ENCODE measurements around the gene COL9A2. TPM values are rescaled to one million over a fixed set of nuclear protein-coding genes. Genes with fewer than 3 reads are reported as not detected.

The COL9A2 gene
- total RNA-seq, 1 experiment from 2014 or later = 0.23 TPM

DNA sequence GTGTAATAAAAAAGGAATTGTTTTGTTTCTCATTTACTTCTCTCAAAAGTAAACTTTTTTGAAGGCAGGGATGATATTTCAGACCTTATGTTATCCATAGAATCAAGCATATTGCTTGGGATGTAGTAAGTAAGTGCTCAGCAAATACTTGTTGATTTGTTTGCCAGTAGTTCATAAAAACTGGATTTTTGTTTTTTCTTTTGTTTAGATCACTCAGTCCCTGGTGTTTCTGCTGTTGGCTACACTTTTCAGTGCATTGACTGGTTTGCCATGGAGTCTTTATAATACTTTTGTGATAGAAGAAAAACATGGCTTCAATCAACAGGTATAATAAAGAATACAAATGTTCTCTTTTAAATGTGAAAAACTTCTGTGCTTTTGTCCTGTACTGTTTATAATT lies 48.9 kb downstream of the COL9A2 start:
- Mint-ChIP-seq H3K27ac (ENCODE audit: unreplicated experiment) (no peak overlapping the region), H3K9me3 (ENCODE audit: unreplicated experiment) (no peaks in the 10 kb centered on the region), H3K36me3 (ENCODE audit: insufficient read depth, unreplicated experiment) (peaks cover 44% of the 10 kb centered on the region), H3K4me1 (ENCODE audit: low read depth, unreplicated experiment) (no peaks in the 10 kb centered on the region), H3K27me3 (ENCODE audit: insufficient read depth, unreplicated experiment) (no peaks in the 10 kb centered on the region), H3K4me3 (ENCODE audit: unreplicated experiment) (no peak overlapping the region)
- H3K27me3 ChIP-seq (replicated peaks; ENCODE audit: control insufficient read depth, insufficient read depth, low read length) = no peaks in the 10 kb centered on the region
- no peak for DNase-seq
- no peaks in the 10 kb centered on the region for H3K9me3 ChIP-seq
- TF ChIP-seq, protein P1, sequence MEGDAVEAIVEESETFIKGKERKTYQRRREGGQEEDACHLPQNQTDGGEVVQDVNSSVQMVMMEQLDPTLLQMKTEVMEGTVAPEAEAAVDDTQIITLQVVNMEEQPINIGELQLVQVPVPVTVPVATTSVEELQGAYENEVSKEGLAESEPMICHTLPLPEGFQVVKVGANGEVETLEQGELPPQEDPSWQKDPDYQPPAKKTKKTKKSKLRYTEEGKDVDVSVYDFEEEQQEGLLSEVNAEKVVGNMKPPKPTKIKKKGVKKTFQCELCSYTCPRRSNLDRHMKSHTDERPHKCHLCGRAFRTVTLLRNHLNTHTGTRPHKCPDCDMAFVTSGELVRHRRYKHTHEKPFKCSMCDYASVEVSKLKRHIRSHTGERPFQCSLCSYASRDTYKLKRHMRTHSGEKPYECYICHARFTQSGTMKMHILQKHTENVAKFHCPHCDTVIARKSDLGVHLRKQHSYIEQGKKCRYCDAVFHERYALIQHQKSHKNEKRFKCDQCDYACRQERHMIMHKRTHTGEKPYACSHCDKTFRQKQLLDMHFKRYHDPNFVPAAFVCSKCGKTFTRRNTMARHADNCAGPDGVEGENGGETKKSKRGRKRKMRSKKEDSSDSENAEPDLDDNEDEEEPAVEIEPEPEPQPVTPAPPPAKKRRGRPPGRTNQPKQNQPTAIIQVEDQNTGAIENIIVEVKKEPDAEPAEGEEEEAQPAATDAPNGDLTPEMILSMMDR (IDR thresholded peaks at IDR 0.05; ENCODE audit: insufficient read depth in 1 of 2, low read depth in 1 of 2, low read length in 1 of 2, severe bottlenecking in 1 of 2, unreplicated experiment in 1 of 2) = no peak
- no TSS peak for BruUV-seq (replicated peaks)
- no peaks in the 10 kb centered on the region for H3K4me1 ChIP-seq
- H3K4me3 ChIP-seq (ENCODE audit: low read depth, low read length) = no peak overlapping the region
- intact Hi-C loops (cut with micrococcal nuclease; ENCODE audit: unreplicated experiment) = no loop called here
- POLR2A ChIA-PET = no interaction called here
- CTCF ChIA-PET = no interaction called here
- H3K36me3 ChIP-seq (ENCODE audit: control insufficient read depth, insufficient read depth, low read length) = no peaks in the 10 kb centered on the region

DNA sequence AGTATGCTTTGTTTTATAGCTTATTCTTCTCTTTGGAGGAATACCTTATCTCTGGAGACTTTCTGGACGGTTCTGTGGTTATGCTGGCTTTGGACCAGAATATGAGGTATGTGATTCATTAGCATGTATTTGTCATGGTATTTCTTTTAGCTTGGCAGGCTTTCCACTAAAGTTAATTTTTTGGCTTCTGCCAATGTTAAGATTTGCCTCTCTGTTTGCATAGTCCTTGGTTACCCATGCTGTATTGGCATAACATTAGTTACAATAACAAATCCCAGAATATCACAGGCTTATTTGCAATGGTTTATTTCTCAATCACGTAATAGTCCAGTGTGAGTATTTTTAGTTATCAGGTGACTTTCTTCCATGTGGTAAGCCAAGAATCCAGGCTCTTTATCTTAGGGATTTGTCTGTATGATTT lies 49.3 kb downstream of the COL9A2 start:
- ChIA-PET CTCF (no interaction called here), POLR2A (no interaction called here)
- H3K36me3 Mint-ChIP-seq (ENCODE audit: insufficient read depth, unreplicated experiment) = peaks cover 44% of the 10 kb centered on the region
- no peaks in the 10 kb centered on the region for H3K27me3 Mint-ChIP-seq (ENCODE audit: insufficient read depth, unreplicated experiment)
- BruUV-seq (replicated peaks) = no TSS peak
- no peaks in the 10 kb centered on the region for H3K9me3 Mint-ChIP-seq (ENCODE audit: unreplicated experiment)
- DNase-seq = no peak
- Histone ChIP-seq H3K9me3 (no peaks in the 10 kb centered on the region), H3K4me1 (no peaks in the 10 kb centered on the region), H3K4me3 (ENCODE audit: low read depth, low read length) (no peak overlapping the region), H3K36me3 (ENCODE audit: control insufficient read depth, insufficient read depth, low read length) (no peaks in the 10 kb centered on the region), H3K27me3 (replicated peaks; ENCODE audit: control insufficient read depth, insufficient read depth, low read length) (no peaks in the 10 kb centered on the region)
- intact Hi-C loops (cut with micrococcal nuclease; ENCODE audit: unreplicated experiment) = no loop called here
- TF ChIP-seq, protein P1 (IDR thresholded peaks at IDR 0.05; ENCODE audit: insufficient read depth in 1 of 2, low read depth in 1 of 2, low read length in 1 of 2, severe bottlenecking in 1 of 2, unreplicated experiment in 1 of 2) = no peak
- no peaks in the 10 kb centered on the region for H3K4me1 Mint-ChIP-seq (ENCODE audit: low read depth, unreplicated experiment)
- H3K27ac Mint-ChIP-seq (ENCODE audit: unreplicated experiment) = no peak overlapping the region
- no peak overlapping the region for H3K4me3 Mint-ChIP-seq (ENCODE audit: unreplicated experiment)

DNA sequence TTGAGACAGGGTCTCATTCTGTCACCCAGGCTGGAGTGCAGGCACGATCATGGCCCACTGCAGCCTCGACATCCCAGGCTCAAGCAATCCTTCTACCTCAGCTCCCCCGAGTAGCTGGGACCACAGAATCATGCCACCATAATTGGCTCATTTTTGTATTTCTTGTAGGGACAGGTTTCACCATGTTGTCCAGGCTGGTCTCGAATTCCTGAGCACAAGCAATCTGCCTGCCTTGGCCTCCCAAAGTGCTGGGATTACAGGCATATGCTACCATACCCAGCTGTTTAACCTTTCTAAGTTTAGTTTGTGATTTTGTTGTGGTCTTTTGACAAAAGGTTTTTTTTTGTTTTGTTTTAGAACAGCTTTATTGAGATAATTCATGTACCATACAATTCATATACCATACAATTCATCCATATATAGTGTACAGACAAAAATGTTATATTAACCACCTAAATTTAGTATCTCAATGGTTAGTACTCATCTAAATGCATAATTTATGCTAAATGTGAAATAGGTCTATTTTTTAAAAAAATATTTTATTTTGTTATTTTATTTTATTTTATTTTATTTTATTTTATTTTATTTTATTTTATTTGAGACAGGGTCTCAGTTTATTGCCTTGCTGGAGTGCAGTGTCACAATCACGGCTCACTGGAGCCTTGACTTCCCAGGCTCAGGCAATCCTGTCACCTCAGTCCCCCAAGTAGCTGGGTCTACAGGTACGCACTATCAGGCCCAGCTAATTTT lies 50.1 kb downstream of the COL9A2 start:
- Histone ChIP-seq H3K4me1 (no peaks in the 10 kb centered on the region), H3K4me3 (ENCODE audit: low read depth, low read length) (no peak overlapping the region), H3K36me3 (ENCODE audit: control insufficient read depth, insufficient read depth, low read length) (no peaks in the 10 kb centered on the region), H3K27me3 (replicated peaks; ENCODE audit: control insufficient read depth, insufficient read depth, low read length) (no peaks in the 10 kb centered on the region), H3K9me3 (no peaks in the 10 kb centered on the region)
- ChIA-PET POLR2A (no interaction called here), CTCF (no interaction called here)
- H3K9me3 Mint-ChIP-seq (ENCODE audit: unreplicated experiment) = no peaks in the 10 kb centered on the region
- intact Hi-C loops (cut with micrococcal nuclease; ENCODE audit: unreplicated experiment) = no loop called here
- H3K36me3 Mint-ChIP-seq (ENCODE audit: insufficient read depth, unreplicated experiment) = peaks cover 41% of the 10 kb centered on the region
- TF ChIP-seq, protein P1 (IDR thresholded peaks at IDR 0.05; ENCODE audit: insufficient read depth in 1 of 2, low read depth in 1 of 2, low read length in 1 of 2, severe bottlenecking in 1 of 2, unreplicated experiment in 1 of 2) = no peak
- no peak for DNase-seq
- no peak overlapping the region for H3K27ac Mint-ChIP-seq (ENCODE audit: unreplicated experiment)
- H3K4me3 Mint-ChIP-seq (ENCODE audit: unreplicated experiment) = no peak overlapping the region
- no TSS peak for BruUV-seq (replicated peaks)
- no peaks in the 10 kb centered on the region for H3K4me1 Mint-ChIP-seq (ENCODE audit: low read depth, unreplicated experiment)
- no peaks in the 10 kb centered on the region for H3K27me3 Mint-ChIP-seq (ENCODE audit: insufficient read depth, unreplicated experiment)

Data from Caco-2 (cell line).